ENCODE results near the gene SPPL2A.

SPPL2A gene

GRCh38 chr15:50803479-50804180 is 38.1 kb upstream of the SPPL2A start:
- no peak overlapping the region for H3K27ac ChIP-seq
- TF ChIP-seq ZFX (IDR thresholded peaks at IDR 0.05) (no peak), CTCF (conservative IDR thresholded peaks at IDR 0.05) (no peak)

GRCh38 chr15:50800715-50801114 is 35.2 kb upstream of the SPPL2A start:
- TF ChIP-seq CTCF (conservative IDR thresholded peaks at IDR 0.05), result no peak
- TF ChIP-seq ZFX (IDR thresholded peaks at IDR 0.05), result no peak
- no peak overlapping the region for H3K27ac ChIP-seq

GRCh38 chr15:50798684-50799083 is 33.2 kb upstream of the SPPL2A start:
- TF ChIP-seq CTCF (conservative IDR thresholded peaks at IDR 0.05), result no peak
- TF ChIP-seq ZFX (IDR thresholded peaks at IDR 0.05), result no peak
- no peak overlapping the region for H3K27ac ChIP-seq

GRCh38 chr15:50797926-50798325 is 32.4 kb upstream of the SPPL2A start:
- H3K27ac ChIP-seq, result peak overlapping the region; percentile 38
- TF ChIP-seq CTCF (conservative IDR thresholded peaks at IDR 0.05) (no peak), ZFX (IDR thresholded peaks at IDR 0.05) (no peak)

- TF ChIP-seq ZFX (IDR thresholded peaks at IDR 0.05) (no peak), CTCF (conservative IDR thresholded peaks at IDR 0.05) (no peak)
- no peak overlapping the region for H3K27ac ChIP-seq
These were observed 26.0 kb upstream of the SPPL2A start for GRCh38 chr15:50791486-50791885.

- H3K27ac ChIP-seq, result no peak overlapping the region
- no peak for TF ChIP-seq ZFX (IDR thresholded peaks at IDR 0.05)
- TF ChIP-seq CTCF (conservative IDR thresholded peaks at IDR 0.05), result no peak
These were observed 25.4 kb upstream of the SPPL2A start for GRCh38 chr15:50790778-50791453.

GRCh38 chr15:50786871-50787270 is 21.4 kb upstream of the SPPL2A start:
- no peak overlapping the region for H3K27ac ChIP-seq
- TF ChIP-seq CTCF (conservative IDR thresholded peaks at IDR 0.05) (no peak), ZFX (IDR thresholded peaks at IDR 0.05) (no peak)
